ENCODE results near the gene ACRV1.
"Not testable (repeated sequence)": the region's sequence is repeated elsewhere in the genome, so short reads cannot be mapped to it uniquely, and the experiment has no call there.

ACRV1 gene, protein sequence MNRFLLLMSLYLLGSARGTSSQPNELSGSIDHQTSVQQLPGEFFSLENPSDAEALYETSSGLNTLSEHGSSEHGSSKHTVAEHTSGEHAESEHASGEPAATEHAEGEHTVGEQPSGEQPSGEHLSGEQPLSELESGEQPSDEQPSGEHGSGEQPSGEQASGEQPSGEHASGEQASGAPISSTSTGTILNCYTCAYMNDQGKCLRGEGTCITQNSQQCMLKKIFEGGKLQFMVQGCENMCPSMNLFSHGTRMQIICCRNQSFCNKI

DNA sequence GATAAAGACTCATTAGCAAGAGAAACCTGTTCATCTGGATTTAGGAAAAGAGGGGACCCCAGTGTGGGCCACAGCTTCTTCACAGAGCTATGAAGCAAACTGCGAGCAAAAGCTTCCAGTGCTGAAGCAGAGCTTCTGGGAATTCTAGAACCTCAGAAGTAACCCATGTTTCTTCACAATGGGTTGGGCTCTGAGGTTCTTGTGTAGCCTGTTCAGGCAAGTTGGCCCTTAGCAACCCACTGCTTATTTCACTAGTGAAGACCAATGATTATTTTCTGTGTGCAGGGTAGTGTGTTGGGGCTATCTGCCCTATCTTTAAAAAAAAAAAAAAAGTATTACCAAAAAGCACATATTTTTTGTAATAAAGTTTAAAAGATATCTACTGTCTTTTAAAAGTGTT, at the start of gene ACRV1:
Gene ACRV1 (minus strand): TSS at position 101 of the 400 bp plus-strand sequence. CDS start 67 bp downstream, at position 34.
- TF ChIP-seq, protein P1, sequence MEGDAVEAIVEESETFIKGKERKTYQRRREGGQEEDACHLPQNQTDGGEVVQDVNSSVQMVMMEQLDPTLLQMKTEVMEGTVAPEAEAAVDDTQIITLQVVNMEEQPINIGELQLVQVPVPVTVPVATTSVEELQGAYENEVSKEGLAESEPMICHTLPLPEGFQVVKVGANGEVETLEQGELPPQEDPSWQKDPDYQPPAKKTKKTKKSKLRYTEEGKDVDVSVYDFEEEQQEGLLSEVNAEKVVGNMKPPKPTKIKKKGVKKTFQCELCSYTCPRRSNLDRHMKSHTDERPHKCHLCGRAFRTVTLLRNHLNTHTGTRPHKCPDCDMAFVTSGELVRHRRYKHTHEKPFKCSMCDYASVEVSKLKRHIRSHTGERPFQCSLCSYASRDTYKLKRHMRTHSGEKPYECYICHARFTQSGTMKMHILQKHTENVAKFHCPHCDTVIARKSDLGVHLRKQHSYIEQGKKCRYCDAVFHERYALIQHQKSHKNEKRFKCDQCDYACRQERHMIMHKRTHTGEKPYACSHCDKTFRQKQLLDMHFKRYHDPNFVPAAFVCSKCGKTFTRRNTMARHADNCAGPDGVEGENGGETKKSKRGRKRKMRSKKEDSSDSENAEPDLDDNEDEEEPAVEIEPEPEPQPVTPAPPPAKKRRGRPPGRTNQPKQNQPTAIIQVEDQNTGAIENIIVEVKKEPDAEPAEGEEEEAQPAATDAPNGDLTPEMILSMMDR (IDR thresholded peaks at IDR 0.05; ENCODE audit: low read depth, low read length): no peak
- no peak within 1 kb of the TSS for H3K4me3 ChIP-seq (replicated peaks in 1 of 2; ENCODE audit: low read depth in 2 of 2, low read length in 2 of 2)
- DNase-seq (ENCODE audit: low read depth in 2 of 2): no peak

DNA sequence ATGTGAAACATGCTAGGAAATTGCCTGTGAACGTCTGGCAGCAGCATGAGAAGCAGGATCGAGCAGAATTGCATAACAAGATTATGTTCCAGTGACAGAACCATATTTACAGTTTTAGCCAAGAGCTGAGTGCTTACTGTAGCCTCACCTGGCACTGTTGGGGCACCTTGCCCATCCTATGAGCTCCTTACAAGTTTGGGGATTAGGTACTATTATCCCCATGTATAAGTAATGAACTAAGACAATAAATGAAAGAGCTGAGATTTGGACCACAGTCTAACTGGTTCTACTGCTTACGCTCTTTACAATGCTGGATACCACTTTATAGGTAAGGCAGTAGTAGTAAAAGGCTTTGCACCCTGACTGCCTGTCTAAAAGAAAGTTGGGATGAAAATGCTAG, 48.3 kb upstream of the ACRV1 start:
- DNase-seq (ENCODE audit: low read depth in 2 of 2): no peak
- no peak overlapping the region for H3K4me3 ChIP-seq (replicated peaks in 1 of 2; ENCODE audit: low read depth in 2 of 2, low read length in 2 of 2)
- TF ChIP-seq, protein P1 (IDR thresholded peaks at IDR 0.05; ENCODE audit: low read depth, low read length): no peak

DNA sequence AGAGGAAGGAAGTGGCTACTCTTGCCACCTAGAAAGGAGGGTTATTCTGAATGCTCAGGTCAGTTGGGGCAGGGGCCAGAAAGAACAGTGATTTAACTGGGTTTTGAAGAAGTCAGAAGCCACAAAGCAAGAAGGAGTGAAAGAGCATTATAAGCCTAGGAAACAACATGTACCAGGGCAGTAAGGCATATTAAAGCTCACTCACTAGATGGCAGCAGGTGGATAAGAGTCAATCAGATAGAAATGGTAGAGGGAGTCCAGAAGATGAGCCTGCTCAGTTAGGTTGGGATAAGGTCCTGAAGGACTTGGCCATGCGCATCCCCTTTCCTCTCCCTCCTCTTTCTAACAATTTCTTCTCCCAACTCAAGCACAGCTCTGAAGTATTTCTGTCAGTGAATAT, 43.5 kb upstream of the ACRV1 start:
- TF ChIP-seq, protein P1 (IDR thresholded peaks at IDR 0.05; ENCODE audit: low read depth, low read length): peak; percentile 26
- peak; percentile 46 to 57 for DNase-seq (ENCODE audit: low read depth in 2 of 2)
- H3K4me3 ChIP-seq (replicated peaks in 1 of 2; ENCODE audit: low read depth in 2 of 2, low read length in 2 of 2): no peak overlapping the region

DNA sequence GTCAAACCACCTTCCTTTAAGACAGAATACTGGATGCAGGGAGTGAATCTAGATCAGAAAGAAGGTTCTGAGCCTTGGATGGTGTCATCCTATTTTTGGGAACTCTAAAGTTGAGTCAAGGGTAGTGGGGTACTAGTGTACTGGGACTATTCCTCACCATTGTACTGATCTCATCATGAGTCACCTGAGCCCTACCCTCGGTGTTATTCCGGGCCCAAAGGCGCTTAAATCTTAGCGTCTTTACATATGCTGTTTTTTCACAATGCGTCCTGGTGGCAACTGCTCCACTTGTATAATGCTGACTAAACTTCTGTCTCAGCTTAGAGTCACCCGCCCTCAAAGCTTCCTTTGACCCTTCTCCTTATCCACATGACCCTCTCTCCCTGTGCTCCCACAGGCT, 40.1 kb upstream of the ACRV1 start:
- no peak for DNase-seq (ENCODE audit: low read depth in 2 of 2)
- TF ChIP-seq, protein P1 (IDR thresholded peaks at IDR 0.05; ENCODE audit: low read depth, low read length): no peak
- no peak overlapping the region for H3K4me3 ChIP-seq (replicated peaks in 1 of 2; ENCODE audit: low read depth in 2 of 2, low read length in 2 of 2)

DNA sequence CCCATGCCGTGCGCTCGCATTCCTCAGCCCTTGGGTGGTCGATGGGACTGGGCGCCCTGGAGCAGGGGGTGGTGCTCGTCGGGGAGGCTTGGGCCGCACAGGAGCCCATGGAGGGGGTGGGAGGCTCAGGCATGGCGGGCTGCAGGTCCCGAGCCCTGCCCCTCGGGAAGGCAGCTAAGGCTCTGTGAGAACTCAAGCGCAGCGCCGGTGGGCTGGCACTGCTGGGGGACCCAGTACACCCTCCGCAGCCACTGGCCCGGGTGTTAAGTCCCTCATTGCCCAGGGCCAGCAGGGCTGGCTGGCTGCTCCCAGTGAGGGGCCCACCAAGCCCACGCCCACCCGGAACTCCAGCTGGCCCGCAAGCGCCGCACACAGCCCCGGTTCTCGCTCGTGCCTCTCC, 24.0 kb upstream of the ACRV1 start:
- not testable (repeated sequence) for H3K4me3 ChIP-seq (replicated peaks in 1 of 2; ENCODE audit: low read depth in 2 of 2, low read length in 2 of 2); DNase-seq (ENCODE audit: low read depth in 2 of 2)

DNA sequence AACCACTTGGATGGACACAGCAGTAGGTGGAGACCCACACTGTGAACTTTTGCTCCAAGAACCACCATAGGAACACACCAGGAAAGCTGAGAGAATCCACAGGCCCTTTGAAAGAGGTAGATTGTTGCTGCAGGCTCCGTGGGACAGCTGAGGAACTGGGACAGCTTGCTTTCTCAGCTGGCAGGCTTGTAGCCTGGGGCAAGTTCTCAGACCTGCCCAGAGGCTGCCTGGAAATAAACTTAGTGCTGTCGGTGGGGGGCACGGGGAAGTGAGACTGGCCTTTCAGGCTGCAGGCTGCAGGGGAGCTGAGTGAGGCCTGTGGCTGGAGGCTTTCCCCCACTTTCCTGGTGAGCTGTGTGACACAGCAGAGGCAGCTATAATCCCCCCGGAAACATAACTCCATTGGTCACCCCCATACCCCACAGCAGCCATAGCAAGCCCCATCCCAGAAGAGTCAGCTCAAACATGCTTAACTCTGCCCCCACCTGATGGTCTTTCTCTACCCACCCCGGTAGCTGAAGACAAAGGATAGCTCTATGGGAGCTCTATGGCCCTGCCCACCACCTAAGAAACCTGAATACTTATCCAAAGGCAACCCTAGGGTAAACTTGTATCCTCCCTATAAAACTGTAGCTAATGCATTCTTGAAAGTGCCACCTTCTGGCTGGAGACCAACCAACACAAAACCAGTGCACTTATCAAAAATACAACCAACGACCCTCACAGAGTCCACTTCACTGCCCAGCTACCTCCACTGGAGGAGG, 21.4 kb upstream of the ACRV1 start:
- H3K4me3 ChIP-seq (replicated peaks in 1 of 2; ENCODE audit: low read depth in 2 of 2, low read length in 2 of 2): no peak overlapping the region
- no peak for DNase-seq (ENCODE audit: low read depth in 2 of 2)

More for the DNA sequence above, 21.4 kb upstream of the ACRV1 start:
- TF ChIP-seq, protein P1 (IDR thresholded peaks at IDR 0.05; ENCODE audit: low read depth, low read length): no peak
